Neural cell (in vitro differentiated cells): Measurements from ENCODE around the gene CD6. TPM values are rescaled to one million over a fixed set of nuclear protein-coding genes. Genes with fewer than 3 reads are reported as not detected.

Source experiments
- H2AFZ ChIP-seq: fragments of 200-600, 300-800 bp; sonication (generic), shearing (Covaris generic); 2 replicates; pipeline ENCODE4 v1.6.0; 2014; ENCODE audit warnings: low read depth, mild to moderate bottlenecking, antibody characterized with exemption, low read length, moderate library complexity
- H3F3A ChIP-seq: fragments of 200-600 bp; shearing (Covaris generic); 2 replicates; pipeline ENCODE4 v1.6.1; 2016; ENCODE audit warnings: mild to moderate bottlenecking, moderate library complexity, mixed read lengths, antibody characterized with exemption, low read length; ENCODE audit not compliant: insufficient read depth, poor library complexity, severe bottlenecking
- H3K27ac ChIP-seq: fragments of 200-600, 300-800 bp; sonication (generic), shearing (Covaris generic); 2 replicates; pipeline ENCODE4 v1.5.1; 2014; ENCODE audit warnings: mild to moderate bottlenecking, low read length, moderate library complexity
- H3K27me3 ChIP-seq: fragments of 300-800, 200-600 bp; sonication (generic), shearing (Covaris generic); 2 replicates; pipeline ENCODE4 v1.6.0; 2014; ENCODE audit warnings: mild to moderate bottlenecking, low read depth, low read length, moderate library complexity; ENCODE audit not compliant: insufficient read depth
- H3K36me3 ChIP-seq: fragments of 300-800, 200-600 bp; sonication (generic), shearing (Covaris generic); 2 replicates; pipeline ENCODE4 v1.5.1; 2014; ENCODE audit warnings: mild to moderate bottlenecking, antibody characterized with exemption, low read length, moderate library complexity; ENCODE audit not compliant: insufficient read depth
- H3K4me2 ChIP-seq: fragments of 300-800, 200-600 bp; sonication (generic), shearing (Covaris generic); 2 replicates; pipeline ENCODE4 v1.6.0; 2014; ENCODE audit warnings: mild to moderate bottlenecking, low read length
- H3K4me3 ChIP-seq: fragments of 300-800, 200-600 bp; sonication (generic), shearing (Covaris generic); 2 replicates; pipeline ENCODE4 v1.5.1; 2014; ENCODE audit warnings: mild to moderate bottlenecking, low read length, moderate library complexity
- H3K79me2 ChIP-seq: fragments of 200-600 bp; shearing (Covaris generic); replicated peaks from 2 replicates; pipeline ENCODE4 v1.6.0; 2014; ENCODE audit warnings: mild to moderate bottlenecking, low read length, moderate library complexity; ENCODE audit not compliant: insufficient read depth
- H3K9ac ChIP-seq: fragments of 300-800, 200-600 bp; sonication (generic), shearing (Covaris generic); 2 replicates; pipeline ENCODE4 v1.6.1; 2016; ENCODE audit warnings: mild to moderate bottlenecking, low read length, mixed read lengths
- H3K9me2 ChIP-seq: fragments of 200-600 bp; shearing (Covaris generic); 2 replicates; pipeline ENCODE4 v1.6.1; 2016; ENCODE audit warnings: mild to moderate bottlenecking, low read length, mixed read lengths; ENCODE audit not compliant: insufficient read depth
- H3K9me3 ChIP-seq: fragments of 200-600, 300-800 bp; sonication (generic), shearing (Covaris generic); 2 replicates; pipeline ENCODE4 v1.6.1; 2016; ENCODE audit warnings: mild to moderate bottlenecking, mixed run types, low read length, moderate library complexity, mixed read lengths
- H4K20me1 ChIP-seq: fragments of 200-600 bp; shearing (Covaris generic); 2 replicates; pipeline ENCODE4 v1.6.1; 2016; ENCODE audit warnings: mild to moderate bottlenecking, mixed run types; ENCODE audit not compliant: insufficient read depth
- EP300 ChIP-seq: fragments of 450-650 bp; conservative IDR thresholded peaks from 2 replicates; pipeline ENCODE4 v1.6.1; 2014; ENCODE audit warnings: antibody characterized with exemption, mild to moderate bottlenecking, moderate library complexity; ENCODE audit not compliant: poor library complexity, severe bottlenecking
- EZH2 ChIP-seq: fragments of 200-600, 300-800 bp; shearing (Covaris generic), sonication (generic); IDR thresholded peaks from 2 replicates; pipeline ENCODE4 v1.6.1; 2014; ENCODE audit warnings: antibody characterized with exemption, low read length, borderline replicate concordance, mild to moderate bottlenecking; ENCODE audit not compliant: insufficient read depth, poor library complexity, severe bottlenecking
- MXI1 ChIP-seq: fragments of 450-650 bp; conservative IDR thresholded peaks from 2 replicates; pipeline ENCODE4 v1.6.1; 2014; ENCODE audit warnings: antibody characterized with exemption, mild to moderate bottlenecking; ENCODE audit not compliant: poor library complexity, severe bottlenecking
- POLR2AphosphoS5 ChIP-seq: IDR thresholded peaks from 2 replicates; pipeline ENCODE4 v1.6.1; 2012
- RAD21 ChIP-seq: fragments of 450-650 bp; conservative IDR thresholded peaks from 2 replicates; pipeline ENCODE4 v1.6.1; 2014; ENCODE audit warnings: antibody characterized with exemption, mild to moderate bottlenecking, moderate library complexity
- SMC3 ChIP-seq: fragments of 450-650 bp; conservative IDR thresholded peaks from 2 replicates; pipeline ENCODE4 v1.6.1; 2014; ENCODE audit warnings: antibody characterized with exemption, mild to moderate bottlenecking, moderate library complexity; ENCODE audit not compliant: poor library complexity
- TAF1 ChIP-seq: IDR thresholded peaks from 2 replicates; pipeline ENCODE4 v1.6.1; 2012; ENCODE audit warnings: low read depth
- polyA plus RNA-seq: library from polyadenylated mRNA; depleted of rRNA; stranded (reverse); fragments of >200 nt; gene quantifications from 2 replicates; pipeline ENCODE4 v1.2.3, GENCODE V29; 2014
- TF ChIP-seq, protein P1 (sequence below): fragments of 450-650 bp; IDR thresholded peaks from 2 replicates; pipeline ENCODE4 v1.5.1; 2014; ENCODE audit warnings: antibody characterized with exemption, mild to moderate bottlenecking, moderate library complexity; ENCODE audit not compliant: poor library complexity, severe bottlenecking
- TF ChIP-seq, protein P2 (sequence below): IDR thresholded peaks from 2 replicates; pipeline ENCODE4 v1.6.1; 2012; ENCODE audit warnings: borderline replicate concordance

Gene CD6
- polyA plus RNA-seq, 1 donor from 2014 or later, result not detected

DNA sequence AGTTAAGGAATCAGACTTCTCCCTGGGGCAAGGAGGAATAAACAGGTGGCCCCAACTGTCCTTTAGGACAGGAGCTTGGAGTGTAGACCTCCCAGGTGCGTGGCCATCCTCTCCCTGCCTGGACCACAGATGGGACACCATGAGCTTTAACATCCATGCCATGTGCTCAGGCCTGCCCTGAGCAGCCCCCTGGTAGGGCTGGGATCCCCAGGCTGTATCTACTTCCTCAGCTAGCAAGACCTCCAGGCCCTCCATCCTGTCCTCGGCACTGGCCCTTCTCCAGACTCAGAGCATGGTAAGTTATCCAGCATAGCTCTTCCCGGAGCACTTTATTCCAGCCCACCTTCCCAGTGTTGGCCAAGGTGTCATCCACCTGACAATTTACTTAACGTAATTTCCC is 5.7 kb downstream of the CD6 start:
- Histone ChIP-seq H3K9ac (no peak overlapping the region), H3F3A (no peaks in the 10 kb centered on the region), H3K79me2 (no peaks in the 10 kb centered on the region), H2AFZ (no peak overlapping the region), H4K20me1 (no peaks in the 10 kb centered on the region), H3K27ac (no peak overlapping the region), H3K9me3 (no peaks in the 10 kb centered on the region), H3K4me3 (no peak overlapping the region), H3K9me2 (no peaks in the 10 kb centered on the region), H3K27me3 (no peaks in the 10 kb centered on the region), H3K4me2 (no peak overlapping the region), H3K36me3 (no peaks in the 10 kb centered on the region)
- TF ChIP-seq, protein P1, sequence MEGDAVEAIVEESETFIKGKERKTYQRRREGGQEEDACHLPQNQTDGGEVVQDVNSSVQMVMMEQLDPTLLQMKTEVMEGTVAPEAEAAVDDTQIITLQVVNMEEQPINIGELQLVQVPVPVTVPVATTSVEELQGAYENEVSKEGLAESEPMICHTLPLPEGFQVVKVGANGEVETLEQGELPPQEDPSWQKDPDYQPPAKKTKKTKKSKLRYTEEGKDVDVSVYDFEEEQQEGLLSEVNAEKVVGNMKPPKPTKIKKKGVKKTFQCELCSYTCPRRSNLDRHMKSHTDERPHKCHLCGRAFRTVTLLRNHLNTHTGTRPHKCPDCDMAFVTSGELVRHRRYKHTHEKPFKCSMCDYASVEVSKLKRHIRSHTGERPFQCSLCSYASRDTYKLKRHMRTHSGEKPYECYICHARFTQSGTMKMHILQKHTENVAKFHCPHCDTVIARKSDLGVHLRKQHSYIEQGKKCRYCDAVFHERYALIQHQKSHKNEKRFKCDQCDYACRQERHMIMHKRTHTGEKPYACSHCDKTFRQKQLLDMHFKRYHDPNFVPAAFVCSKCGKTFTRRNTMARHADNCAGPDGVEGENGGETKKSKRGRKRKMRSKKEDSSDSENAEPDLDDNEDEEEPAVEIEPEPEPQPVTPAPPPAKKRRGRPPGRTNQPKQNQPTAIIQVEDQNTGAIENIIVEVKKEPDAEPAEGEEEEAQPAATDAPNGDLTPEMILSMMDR, result no peak
- TF ChIP-seq TAF1 (no peak), EZH2 (no peak), RAD21 (no peak), POLR2AphosphoS5 (no peak), SMC3 (no peak), MXI1 (no peak), EP300 (no peak)
- TF ChIP-seq, protein P2, sequence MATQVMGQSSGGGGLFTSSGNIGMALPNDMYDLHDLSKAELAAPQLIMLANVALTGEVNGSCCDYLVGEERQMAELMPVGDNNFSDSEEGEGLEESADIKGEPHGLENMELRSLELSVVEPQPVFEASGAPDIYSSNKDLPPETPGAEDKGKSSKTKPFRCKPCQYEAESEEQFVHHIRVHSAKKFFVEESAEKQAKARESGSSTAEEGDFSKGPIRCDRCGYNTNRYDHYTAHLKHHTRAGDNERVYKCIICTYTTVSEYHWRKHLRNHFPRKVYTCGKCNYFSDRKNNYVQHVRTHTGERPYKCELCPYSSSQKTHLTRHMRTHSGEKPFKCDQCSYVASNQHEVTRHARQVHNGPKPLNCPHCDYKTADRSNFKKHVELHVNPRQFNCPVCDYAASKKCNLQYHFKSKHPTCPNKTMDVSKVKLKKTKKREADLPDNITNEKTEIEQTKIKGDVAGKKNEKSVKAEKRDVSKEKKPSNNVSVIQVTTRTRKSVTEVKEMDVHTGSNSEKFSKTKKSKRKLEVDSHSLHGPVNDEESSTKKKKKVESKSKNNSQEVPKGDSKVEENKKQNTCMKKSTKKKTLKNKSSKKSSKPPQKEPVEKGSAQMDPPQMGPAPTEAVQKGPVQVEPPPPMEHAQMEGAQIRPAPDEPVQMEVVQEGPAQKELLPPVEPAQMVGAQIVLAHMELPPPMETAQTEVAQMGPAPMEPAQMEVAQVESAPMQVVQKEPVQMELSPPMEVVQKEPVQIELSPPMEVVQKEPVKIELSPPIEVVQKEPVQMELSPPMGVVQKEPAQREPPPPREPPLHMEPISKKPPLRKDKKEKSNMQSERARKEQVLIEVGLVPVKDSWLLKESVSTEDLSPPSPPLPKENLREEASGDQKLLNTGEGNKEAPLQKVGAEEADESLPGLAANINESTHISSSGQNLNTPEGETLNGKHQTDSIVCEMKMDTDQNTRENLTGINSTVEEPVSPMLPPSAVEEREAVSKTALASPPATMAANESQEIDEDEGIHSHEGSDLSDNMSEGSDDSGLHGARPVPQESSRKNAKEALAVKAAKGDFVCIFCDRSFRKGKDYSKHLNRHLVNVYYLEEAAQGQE, result no peak

DNA sequence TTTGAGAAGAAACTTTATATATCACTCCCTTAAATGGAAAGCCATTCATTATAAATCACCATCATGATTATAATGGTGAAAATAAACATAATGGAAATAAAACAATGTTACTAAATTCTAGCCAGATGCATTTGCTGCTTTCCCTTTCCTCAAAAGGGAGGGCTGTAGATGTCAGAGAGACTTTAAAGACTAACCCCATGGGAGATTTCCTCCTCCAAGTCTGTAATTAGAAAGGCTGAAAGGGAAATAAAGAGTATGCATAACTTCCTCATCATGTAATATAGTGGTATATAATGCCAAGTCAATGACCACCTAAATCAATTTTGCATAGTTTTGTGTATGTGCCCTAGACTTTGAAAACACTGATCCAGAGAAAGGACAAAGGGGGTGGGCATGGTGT is 6.4 kb downstream of the CD6 start:
- Histone ChIP-seq H2AFZ (no peak overlapping the region), H3K9me2 (no peaks in the 10 kb centered on the region), H3K4me2 (no peak overlapping the region), H3K27me3 (no peaks in the 10 kb centered on the region), H3K4me3 (no peak overlapping the region), H3K79me2 (no peaks in the 10 kb centered on the region), H3K9ac (no peak overlapping the region), H4K20me1 (no peaks in the 10 kb centered on the region), H3K9me3 (no peaks in the 10 kb centered on the region), H3K36me3 (no peaks in the 10 kb centered on the region), H3F3A (no peaks in the 10 kb centered on the region), H3K27ac (no peak overlapping the region)
- TF ChIP-seq POLR2AphosphoS5 (no peak), SMC3 (no peak), TAF1 (no peak)
